ENCODE results near the gene APOL4.
"Not testable (repeated sequence)": the region's sequence is repeated elsewhere in the genome, so short reads cannot be mapped to it uniquely, and the experiment has no call there.

APOL4 gene

GRCh38 chr22:36205573-36205972 lies 4.0 kb upstream of the APOL4 start:
- not testable (repeated sequence) for DNase-seq

GRCh38 chr22:36204632-36205015 lies 3.0 kb upstream of the APOL4 start:
- DNase-seq = no peak

- no peak for DNase-seq
Observed at GRCh38 chr22:36204001-36204631, 2.5 kb upstream of the APOL4 start.

- DNase-seq = not testable (repeated sequence)
Observed at GRCh38 chr22:36203441-36203840, 1.8 kb upstream of the APOL4 start.

GRCh38 chr22:36202906-36203305 lies 1.3 kb upstream of the APOL4 start:
- DNase-seq = not testable (repeated sequence)

- not testable (repeated sequence) for DNase-seq
Observed at GRCh38 chr22:36201025-36201424, 584 bp downstream of the APOL4 start.

- DNase-seq = no peak
Observed at GRCh38 chr22:36199001-36199551, 2.5 kb downstream of the APOL4 start.

- no peak for DNase-seq
Observed at GRCh38 chr22:36198536-36198935, 3.1 kb downstream of the APOL4 start.

- DNase-seq = no peak
Observed at GRCh38 chr22:36197514-36198146, 4.0 kb downstream of the APOL4 start.

- DNase-seq = no peak
Observed at GRCh38 chr22:36197065-36197440, 4.6 kb downstream of the APOL4 start.

GRCh38 chr22:36196254-36197064 lies 5.2 kb downstream of the APOL4 start:
- DNase-seq = no peak

- DNase-seq = no peak
Observed at GRCh38 chr22:36194971-36195370, 6.6 kb downstream of the APOL4 start.

GRCh38 chr22:36194385-36194784 lies 7.2 kb downstream of the APOL4 start:
- no peak for DNase-seq

- DNase-seq = no peak
Observed at GRCh38 chr22:36193577-36193976, 8.0 kb downstream of the APOL4 start.

GRCh38 chr22:36193171-36193570 lies 8.4 kb downstream of the APOL4 start:
- DNase-seq = no peak

- DNase-seq = no peak
Observed at GRCh38 chr22:36192542-36192941, 9.1 kb downstream of the APOL4 start.

- no peak for DNase-seq
Observed at GRCh38 chr22:36191106-36191836, 10.3 kb downstream of the APOL4 start.

- not testable (repeated sequence) for DNase-seq
Observed at GRCh38 chr22:36187862-36188261, 13.7 kb downstream of the APOL4 start.

- DNase-seq = no peak
Observed at GRCh38 chr22:36185828-36186624, 15.6 kb downstream of the APOL4 start.

GRCh38 chr22:36184433-36185025 lies 17.1 kb downstream of the APOL4 start:
- no peak for DNase-seq

GRCh38 chr22:36183446-36183845 lies 18.2 kb downstream of the APOL4 start:
- DNase-seq = no peak

GRCh38 chr22:36182857-36183256 lies 18.8 kb downstream of the APOL4 start:
- DNase-seq = no peak

Measured in NCI-H226 (cell line).